ENCODE results near the gene PROZ.

The PROZ gene

GRCh38 chr13:113138792-113139551 lies 19.5 kb upstream of the PROZ start:
- no peak for DNase-seq (ENCODE audit: low read depth in 1 of 2, low spot score in 1 of 2)
- in situ Hi-C loops (cut with HindIII; ENCODE audit: low pct_unique_long_range_greater_than_20kb, low sequenced_read_pairs), result no loop called here
- no peak for TF ChIP-seq JUND (IDR thresholded peaks at IDR 0.05; ENCODE audit: low read depth)

GRCh38 chr13:113139577-113139976 lies 18.9 kb upstream of the PROZ start:
- TF ChIP-seq JUND (IDR thresholded peaks at IDR 0.05; ENCODE audit: low read depth), result no peak
- in situ Hi-C loops (cut with HindIII; ENCODE audit: low pct_unique_long_range_greater_than_20kb, low sequenced_read_pairs), result no loop called here
- no peak for DNase-seq (ENCODE audit: low read depth in 1 of 2, low spot score in 1 of 2)

- DNase-seq (ENCODE audit: low read depth in 1 of 2, low spot score in 1 of 2), result no peak
- no peak for TF ChIP-seq JUND (IDR thresholded peaks at IDR 0.05; ENCODE audit: low read depth)
- in situ Hi-C loops (cut with HindIII; ENCODE audit: low pct_unique_long_range_greater_than_20kb, low sequenced_read_pairs), result no loop called here
Measured at GRCh38 chr13:113140677-113141600, 17.5 kb upstream of the PROZ start.

DNA sequence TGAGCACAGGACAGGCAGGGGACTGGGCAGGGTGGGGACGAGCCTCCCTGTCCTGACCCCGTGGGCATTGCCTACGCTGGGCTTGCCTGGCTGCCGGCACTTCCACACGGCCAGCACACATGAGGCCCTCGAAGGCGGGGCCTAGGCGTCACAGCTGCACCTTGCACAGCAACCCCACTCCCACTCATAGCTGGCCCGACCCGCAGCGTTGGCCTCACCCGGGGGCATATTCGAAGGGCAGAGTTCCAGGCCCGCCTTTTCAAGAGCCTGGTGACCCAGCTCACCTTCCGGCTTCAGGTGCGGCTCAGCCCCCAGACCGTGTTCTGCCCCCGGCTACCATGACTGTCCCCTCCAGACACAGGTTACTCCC lies 16.9 kb upstream of the PROZ start:
- DNase-seq (ENCODE audit: low read depth in 1 of 2, low spot score in 1 of 2), result no peak
- TF ChIP-seq JUND (IDR thresholded peaks at IDR 0.05; ENCODE audit: low read depth), result no peak
- in situ Hi-C loops (cut with HindIII; ENCODE audit: low pct_unique_long_range_greater_than_20kb, low sequenced_read_pairs), result no loop called here

GRCh38 chr13:113142876-113143275 lies 15.6 kb upstream of the PROZ start:
- no peak for DNase-seq (ENCODE audit: low read depth in 1 of 2, low spot score in 1 of 2)
- TF ChIP-seq JUND (IDR thresholded peaks at IDR 0.05; ENCODE audit: low read depth), result no peak
- in situ Hi-C loops (cut with HindIII; ENCODE audit: low pct_unique_long_range_greater_than_20kb, low sequenced_read_pairs), result no loop called here

GRCh38 chr13:113143466-113144254 lies 14.8 kb upstream of the PROZ start:
- no peak for TF ChIP-seq JUND (IDR thresholded peaks at IDR 0.05; ENCODE audit: low read depth)
- in situ Hi-C loops (cut with HindIII; ENCODE audit: low pct_unique_long_range_greater_than_20kb, low sequenced_read_pairs), result no loop called here
- DNase-seq (ENCODE audit: low read depth in 1 of 2, low spot score in 1 of 2), result no peak

DNA sequence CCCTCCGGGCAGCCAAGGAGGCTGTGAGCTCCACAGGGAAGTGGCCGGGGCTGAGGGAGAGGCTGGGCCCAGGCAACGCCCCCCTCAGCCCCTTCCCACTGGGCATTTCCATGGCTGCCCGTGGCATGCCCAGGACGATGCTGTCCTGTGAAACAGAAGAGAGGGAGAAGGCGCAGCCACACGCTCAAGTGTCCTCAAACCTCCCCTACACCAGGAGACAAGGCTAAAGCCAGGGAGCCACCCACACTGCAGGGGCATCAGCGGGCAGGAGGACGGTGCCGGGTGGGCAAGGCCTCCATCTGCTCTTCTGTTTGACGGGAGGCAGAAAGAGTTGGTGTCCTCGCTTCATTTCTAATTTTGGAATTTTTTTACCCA lies 14.2 kb upstream of the PROZ start:
- in situ Hi-C loops (cut with HindIII; ENCODE audit: low pct_unique_long_range_greater_than_20kb, low sequenced_read_pairs), result no loop called here
- TF ChIP-seq JUND (IDR thresholded peaks at IDR 0.05; ENCODE audit: low read depth), result no peak

DNA sequence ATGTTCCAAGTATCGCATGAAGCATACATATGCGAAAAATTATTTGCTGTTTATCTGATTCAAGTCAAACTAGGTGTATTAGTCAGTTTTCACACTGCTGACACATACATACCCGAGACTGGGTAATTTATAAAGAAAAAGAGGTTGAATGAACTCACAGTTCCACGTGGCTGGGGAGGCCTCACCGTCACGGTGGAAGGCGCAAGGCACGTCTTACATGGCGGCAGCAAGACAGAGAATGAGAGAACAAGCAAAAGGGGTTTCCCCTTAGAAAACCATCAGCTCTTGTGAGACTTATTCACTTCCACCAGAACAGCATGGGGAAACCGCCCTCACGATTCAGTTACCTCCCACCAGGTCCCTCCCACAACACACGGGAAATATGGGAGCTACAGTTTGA lies 13.0 kb upstream of the PROZ start:
- TF ChIP-seq JUND (IDR thresholded peaks at IDR 0.05; ENCODE audit: low read depth), result no peak
- in situ Hi-C loops (cut with HindIII; ENCODE audit: low pct_unique_long_range_greater_than_20kb, low sequenced_read_pairs), result no loop called here
- no peak for DNase-seq (ENCODE audit: low read depth in 1 of 2, low spot score in 1 of 2)

More for the DNA sequence above, 14.2 kb upstream of the PROZ start:
- no peak for DNase-seq (ENCODE audit: low read depth in 1 of 2, low spot score in 1 of 2)

DNA sequence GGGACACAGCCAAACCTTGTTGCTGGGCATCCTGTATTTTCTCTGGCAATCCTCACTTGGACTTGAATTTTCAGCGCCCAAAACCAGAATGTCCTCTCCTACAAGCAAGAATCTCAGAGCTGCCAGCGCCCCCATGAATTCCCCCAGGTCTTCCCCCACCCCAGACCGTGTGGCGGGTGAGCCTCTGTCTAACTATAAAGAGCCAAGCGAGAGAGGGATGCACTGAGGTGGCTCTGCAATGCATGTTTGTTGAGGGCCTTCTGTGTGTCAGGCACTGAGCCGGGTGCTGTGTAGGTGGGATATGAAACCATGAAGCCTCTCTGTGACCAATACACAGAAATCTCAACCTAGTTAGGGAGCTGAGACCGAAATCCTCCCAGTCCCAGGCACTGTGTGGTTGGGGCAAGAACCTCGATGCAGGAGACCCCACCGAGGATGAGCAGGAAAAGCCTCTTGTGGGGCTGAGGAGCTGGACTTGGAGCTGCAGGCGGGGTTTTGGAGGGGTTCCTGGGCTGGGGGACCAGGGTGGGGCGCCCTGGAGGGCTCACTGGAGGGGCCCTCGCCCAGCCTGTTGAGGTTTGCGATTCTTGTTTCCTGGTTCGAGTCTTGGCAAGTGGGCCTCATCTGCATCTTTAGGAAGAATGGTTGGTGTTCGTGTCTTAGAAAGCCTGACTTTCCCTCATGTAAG lies 12.4 kb upstream of the PROZ start:
- DNase-seq (ENCODE audit: low read depth in 1 of 2, low spot score in 1 of 2), result no peak
- in situ Hi-C loops (cut with HindIII; ENCODE audit: low pct_unique_long_range_greater_than_20kb, low sequenced_read_pairs), result no loop called here
- no peak for TF ChIP-seq JUND (IDR thresholded peaks at IDR 0.05; ENCODE audit: low read depth)

- TF ChIP-seq JUND (IDR thresholded peaks at IDR 0.05; ENCODE audit: low read depth), result no peak
- in situ Hi-C loops (cut with HindIII; ENCODE audit: low pct_unique_long_range_greater_than_20kb, low sequenced_read_pairs), result no loop called here
- DNase-seq (ENCODE audit: low read depth in 1 of 2, low spot score in 1 of 2), result no peak
Measured at GRCh38 chr13:113146750-113147149, 11.7 kb upstream of the PROZ start.

GRCh38 chr13:113147206-113147605 lies 11.2 kb upstream of the PROZ start:
- TF ChIP-seq JUND (IDR thresholded peaks at IDR 0.05; ENCODE audit: low read depth), result no peak
- in situ Hi-C loops (cut with HindIII; ENCODE audit: low pct_unique_long_range_greater_than_20kb, low sequenced_read_pairs), result no loop called here
- DNase-seq (ENCODE audit: low read depth in 1 of 2, low spot score in 1 of 2), result no peak

DNA sequence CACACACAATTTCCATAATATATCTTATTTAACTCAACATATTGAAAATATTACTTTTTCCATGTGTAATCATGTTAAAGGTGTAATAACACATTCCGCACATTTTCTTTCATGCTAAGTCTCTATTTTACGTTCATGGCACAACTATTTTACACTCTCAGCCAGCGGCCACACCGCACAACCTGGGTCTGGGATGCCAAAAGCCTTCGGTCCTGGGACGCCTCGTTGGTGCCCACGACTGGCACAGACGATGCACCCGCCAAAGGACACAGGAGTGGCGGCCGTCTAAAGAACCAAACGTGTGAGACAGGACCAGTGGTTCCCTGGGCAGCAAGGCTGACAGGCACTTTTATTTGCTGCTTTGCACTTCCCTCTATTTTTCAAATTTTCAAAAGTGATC lies 10.0 kb upstream of the PROZ start:
- TF ChIP-seq JUND (IDR thresholded peaks at IDR 0.05; ENCODE audit: low read depth), result no peak
- in situ Hi-C loops (cut with HindIII; ENCODE audit: low pct_unique_long_range_greater_than_20kb, low sequenced_read_pairs), result no loop called here
- DNase-seq (ENCODE audit: low read depth in 1 of 2, low spot score in 1 of 2), result no peak
